Spleen (tissue), 7 donors: ENCODE measurements around the gene C3orf52.

Source experiments
- CTCF ChIP-seq, 11 experiments: fragments of 200-600 bp in 7 of 11; fragments of 450-650 bp in 4 of 11; sonication (generic) in 4 of 11; IDR thresholded peaks in 8 of 11; conservative IDR thresholded peaks in 3 of 11; 1 replicate in 7 of 11; 2 replicates in 4 of 11; pipeline versions ENCODE4 v1.4.0 to v1.8.0; 2016 to 2021; ENCODE audit warnings: antibody characterized with exemption in 11 of 11, inconsistent platforms in 4 of 11, mild to moderate bottlenecking in 1 of 11
- POLR2A ChIP-seq, 3 donors: fragments of 450-650 bp; IDR thresholded peaks; one replicate each; pipeline ENCODE4 v1.5.1; 2017; ENCODE audit warnings: antibody characterized with exemption in 3 of 3, mild to moderate bottlenecking in 1 of 3
- POLR2AphosphoS5 ChIP-seq, 3 donors: sonication (generic); formaldehyde crosslinking; IDR thresholded peaks; one replicate each; pipeline ENCODE4 v1.5.1; 2017; ENCODE audit warnings: antibody characterized with exemption in 3 of 3
- donor health status: DM: no; HTN: no; CAD: no; lungs with moderate emphysema.
- donor health status: DM: no; HTN: no; CAD: no.
- donor health status: DM: no; HTN: no; CAD: no.

- TF ChIP-seq CTCF (IDR thresholded peaks at IDR 0.05 in 8 of 11, conservative IDR thresholded peaks at IDR 0.05 in 3 of 11) (no peak), POLR2A (IDR thresholded peaks at IDR 0.05) (no peak), POLR2AphosphoS5 (IDR thresholded peaks at IDR 0.05) (no peak)
Measured at GRCh38 chr3:112047264-112047663, 38.9 kb upstream of the C3orf52 start.
